Neural crest cell (in vitro differentiated cells): ENCODE measurements around the gene SIPA1L3. TPM values are rescaled to one million over a fixed set of nuclear protein-coding genes. Genes with fewer than 3 reads are reported as not detected.

ENCODE experiments used
- DNase-seq: peaks from one replicate; pipeline ENCODE4 v3.0.0; 2021; ENCODE audit warnings: low read depth, mixed read lengths, low spot score
- H3K27ac Mint-ChIP-seq: one replicate; pipeline ENCODE4 v1.8.0; 2021; ENCODE audit warnings: mild to moderate bottlenecking, mixed read lengths; ENCODE audit not compliant: unreplicated experiment
- H3K27me3 Mint-ChIP-seq: 2 replicates; pipeline ENCODE4 v1.8.0; 2021; ENCODE audit warnings: low read depth, mild to moderate bottlenecking, mixed read lengths
- H3K36me3 Mint-ChIP-seq: 2 replicates; pipeline ENCODE4 v1.8.0; 2021; ENCODE audit warnings: low read depth, mild to moderate bottlenecking, mixed read lengths
- H3K4me1 Mint-ChIP-seq: 2 replicates; pipeline ENCODE4 v1.8.0; 2021; ENCODE audit warnings: mixed read lengths
- H3K4me3 Mint-ChIP-seq: one replicate; pipeline ENCODE4 v1.8.0; 2021; ENCODE audit warnings: mild to moderate bottlenecking, mixed read lengths
- H3K9me3 Mint-ChIP-seq: 2 replicates; pipeline ENCODE4 v1.8.0; 2021; ENCODE audit warnings: mixed read lengths
- total RNA-seq: library from RNA; stranded (reverse); gene quantifications from 2 replicates; pipeline ENCODE4 v1.2.1, GENCODE V29; 2021
- TF ChIP-seq, protein P1 (sequence below): fragments of 200-600 bp; sonication (generic); conservative IDR thresholded peaks from 2 replicates; pipeline ENCODE4 v1.5.0; 2021; ENCODE audit warnings: antibody characterized with exemption, mild to moderate bottlenecking

The SIPA1L3 gene
- total RNA-seq, 1 donor from 2014 or later, result 41.2 TPM

DNA sequence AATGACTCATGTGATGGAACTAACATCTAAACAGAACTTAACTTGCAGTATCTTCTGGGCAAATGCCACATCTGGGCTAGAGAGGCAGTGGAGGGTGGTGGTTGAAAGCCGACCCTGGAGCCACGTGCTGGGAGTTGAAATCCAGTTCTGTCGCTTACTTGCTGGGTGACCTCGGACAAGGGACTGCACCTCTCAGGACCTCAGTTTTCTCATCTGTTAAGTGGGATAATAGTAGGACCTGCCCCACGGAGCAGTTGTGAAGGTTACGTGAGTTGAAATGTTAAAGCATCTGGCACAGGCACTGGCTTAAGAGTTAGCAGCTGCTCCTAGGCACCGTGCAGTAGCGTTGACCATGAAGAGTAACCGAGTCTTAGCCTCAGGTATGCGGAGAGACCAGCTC is 76.1 kb downstream of the SIPA1L3 start:
- H3K27me3 Mint-ChIP-seq, result no peaks in the 10 kb centered on the region
- H3K36me3 Mint-ChIP-seq, result no peaks in the 10 kb centered on the region
- TF ChIP-seq, protein P1, sequence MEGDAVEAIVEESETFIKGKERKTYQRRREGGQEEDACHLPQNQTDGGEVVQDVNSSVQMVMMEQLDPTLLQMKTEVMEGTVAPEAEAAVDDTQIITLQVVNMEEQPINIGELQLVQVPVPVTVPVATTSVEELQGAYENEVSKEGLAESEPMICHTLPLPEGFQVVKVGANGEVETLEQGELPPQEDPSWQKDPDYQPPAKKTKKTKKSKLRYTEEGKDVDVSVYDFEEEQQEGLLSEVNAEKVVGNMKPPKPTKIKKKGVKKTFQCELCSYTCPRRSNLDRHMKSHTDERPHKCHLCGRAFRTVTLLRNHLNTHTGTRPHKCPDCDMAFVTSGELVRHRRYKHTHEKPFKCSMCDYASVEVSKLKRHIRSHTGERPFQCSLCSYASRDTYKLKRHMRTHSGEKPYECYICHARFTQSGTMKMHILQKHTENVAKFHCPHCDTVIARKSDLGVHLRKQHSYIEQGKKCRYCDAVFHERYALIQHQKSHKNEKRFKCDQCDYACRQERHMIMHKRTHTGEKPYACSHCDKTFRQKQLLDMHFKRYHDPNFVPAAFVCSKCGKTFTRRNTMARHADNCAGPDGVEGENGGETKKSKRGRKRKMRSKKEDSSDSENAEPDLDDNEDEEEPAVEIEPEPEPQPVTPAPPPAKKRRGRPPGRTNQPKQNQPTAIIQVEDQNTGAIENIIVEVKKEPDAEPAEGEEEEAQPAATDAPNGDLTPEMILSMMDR, result no peak
- no peak overlapping the region for H3K4me3 Mint-ChIP-seq
- H3K27ac Mint-ChIP-seq, result no peak overlapping the region
- no peak for DNase-seq
- peaks cover 31% of the 10 kb centered on the region for H3K4me1 Mint-ChIP-seq
- H3K9me3 Mint-ChIP-seq, result no peaks in the 10 kb centered on the region

DNA sequence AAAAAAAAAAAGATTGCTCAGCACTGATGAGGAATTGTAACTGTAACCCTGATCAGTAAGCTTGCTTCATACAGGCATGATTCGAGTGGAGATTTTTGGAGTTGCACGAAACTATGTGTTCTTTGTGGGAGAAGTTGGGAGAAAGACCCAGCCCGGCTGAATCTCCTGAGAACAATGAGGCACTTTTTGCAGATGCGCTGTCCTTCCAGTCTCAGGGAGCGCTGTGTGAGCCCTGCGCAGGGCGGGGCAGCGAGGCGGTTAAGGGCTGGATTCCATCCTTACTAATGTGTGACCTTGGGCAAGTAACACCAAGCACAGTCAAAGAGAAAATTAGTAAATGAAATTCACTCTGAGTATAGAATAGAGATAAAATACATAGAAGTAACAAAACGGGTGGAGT is 76.9 kb downstream of the SIPA1L3 start:
- Mint-ChIP-seq H3K9me3 (no peaks in the 10 kb centered on the region), H3K27ac (no peak overlapping the region), H3K36me3 (no peaks in the 10 kb centered on the region), H3K4me1 (peaks cover 34% of the 10 kb centered on the region), H3K4me3 (no peak overlapping the region), H3K27me3 (no peaks in the 10 kb centered on the region)
- TF ChIP-seq, protein P1, result no peak
- no peak for DNase-seq

DNA sequence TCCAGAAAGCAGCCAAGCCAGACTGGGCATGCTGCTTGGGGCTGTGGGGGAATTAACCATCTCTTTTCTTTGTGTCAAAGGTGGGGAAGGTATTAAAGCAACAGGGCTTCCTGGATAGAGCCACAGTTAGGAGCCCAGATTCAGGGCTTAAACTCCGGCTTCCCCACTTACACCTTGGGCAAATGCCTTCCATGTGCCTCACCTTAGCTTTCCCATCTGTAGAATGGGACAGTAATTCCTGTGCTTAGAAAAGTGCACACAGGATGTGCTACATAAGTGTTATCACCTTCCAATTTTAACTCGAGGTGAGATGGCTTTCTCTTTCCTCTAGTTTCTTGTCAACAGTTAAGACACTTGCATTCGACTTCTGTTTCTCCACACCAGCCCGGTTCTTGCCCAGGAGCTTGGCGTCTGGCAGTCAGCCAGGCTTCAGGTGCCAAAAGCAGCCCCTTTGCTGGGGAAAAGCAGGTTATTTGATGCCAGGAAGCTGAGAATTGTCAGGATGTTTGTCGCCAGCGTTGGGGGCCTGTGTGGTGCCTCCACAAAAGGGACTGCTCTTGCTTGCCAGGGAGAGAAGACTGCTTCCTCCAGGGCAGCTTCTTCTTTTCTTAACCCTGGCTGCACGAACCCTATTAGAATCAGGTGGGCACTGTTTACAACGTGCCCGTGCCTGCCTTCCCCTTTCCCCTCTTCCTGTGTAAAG is 79.2 kb downstream of the SIPA1L3 start:
- peak overlapping the region; percentile 12 for H3K27ac Mint-ChIP-seq

DNA sequence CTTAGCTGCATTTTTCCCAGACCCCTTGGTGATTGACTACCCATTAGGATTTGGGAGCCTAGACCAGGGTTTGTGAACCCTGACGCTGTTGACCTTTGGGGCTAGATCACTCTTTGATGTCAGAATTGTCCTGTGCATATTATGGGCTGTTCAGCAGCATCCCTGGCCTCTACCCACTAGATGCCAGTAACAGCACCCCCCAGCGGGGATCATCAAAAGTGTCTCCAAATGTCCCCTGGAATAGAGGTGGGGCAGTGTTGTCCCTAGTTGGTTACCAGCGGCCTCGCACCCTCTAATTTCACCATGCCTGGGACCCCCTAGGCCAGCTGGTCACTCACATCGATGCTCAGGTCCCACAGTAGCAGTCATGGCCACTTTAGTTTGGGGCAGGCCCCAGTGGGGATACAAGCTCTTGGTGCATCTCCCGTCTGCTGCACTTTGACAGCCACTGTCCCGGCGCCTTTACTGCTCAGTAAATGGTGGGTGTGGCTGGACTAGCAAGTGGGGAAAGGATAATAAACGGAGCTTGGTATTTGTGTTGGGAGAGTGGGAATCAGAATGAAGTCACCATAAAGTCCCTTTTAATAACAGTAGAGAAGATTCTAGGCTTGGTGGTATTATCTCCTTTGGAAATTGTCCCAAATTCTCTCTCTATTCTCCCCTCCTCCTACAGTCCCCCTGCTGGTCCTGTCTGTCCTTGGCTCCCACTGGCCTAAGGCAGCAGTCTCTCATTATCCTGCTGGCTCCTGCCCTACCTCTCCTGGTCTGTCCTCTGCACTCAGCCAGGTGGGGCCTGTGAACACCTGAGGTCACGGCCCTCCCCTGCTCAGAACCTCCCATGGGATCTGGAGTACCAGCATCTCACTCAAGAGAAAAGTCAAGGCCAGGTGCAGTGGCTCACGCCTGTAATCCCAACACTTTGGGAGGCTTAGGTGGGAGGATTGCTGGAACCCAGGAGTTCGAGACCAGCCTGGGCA is 80.6 kb downstream of the SIPA1L3 start:
- Mint-ChIP-seq H3K4me3 (no peak overlapping the region), H3K36me3 (no peaks in the 10 kb centered on the region)
- DNase-seq, result no peak

More for the DNA sequence above, 79.2 kb downstream of the SIPA1L3 start:
- TF ChIP-seq, protein P1, result no peak
- no peaks in the 10 kb centered on the region for H3K9me3 Mint-ChIP-seq
- no peaks in the 10 kb centered on the region for H3K27me3 Mint-ChIP-seq
- DNase-seq, result no peak
- no peak overlapping the region for H3K4me3 Mint-ChIP-seq
- peaks cover 34% of the 10 kb centered on the region for H3K4me1 Mint-ChIP-seq
- no peaks in the 10 kb centered on the region for H3K36me3 Mint-ChIP-seq

More for the DNA sequence above, 80.6 kb downstream of the SIPA1L3 start:
- Mint-ChIP-seq H3K4me1 (peaks cover 34% of the 10 kb centered on the region), H3K9me3 (no peaks in the 10 kb centered on the region), H3K27ac (no peak overlapping the region), H3K27me3 (no peaks in the 10 kb centered on the region)
- TF ChIP-seq, protein P1, result peak; percentile 31
